Measurements from ENCODE around the gene CDH4. TPM values are rescaled to one million over a fixed set of nuclear protein-coding genes. Genes with fewer than 3 reads are reported as not detected.

CDH4 gene
- total RNA-seq, 1 experiment from 2014 or later = not detected

- Histone ChIP-seq H3K36me3 (ENCODE audit: control insufficient read depth, insufficient read depth, low read length) (no peaks in the 10 kb centered on the region), H3K4me3 (ENCODE audit: low read depth, low read length) (no peak overlapping the region), H3K4me1 (no peaks in the 10 kb centered on the region), H3K27me3 (replicated peaks; ENCODE audit: control insufficient read depth, insufficient read depth, low read length) (no peaks in the 10 kb centered on the region), H3K9me3 (peaks cover 36% of the 10 kb centered on the region)
- ChIA-PET CTCF (no interaction called here), POLR2A (no interaction called here)
- H3K9me3 Mint-ChIP-seq (ENCODE audit: unreplicated experiment) = peaks cover 9% of the 10 kb centered on the region
- no peak overlapping the region for H3K4me3 Mint-ChIP-seq (ENCODE audit: unreplicated experiment)
- no peak overlapping the region for H3K27ac Mint-ChIP-seq (ENCODE audit: unreplicated experiment)
- intact Hi-C loops (cut with micrococcal nuclease; ENCODE audit: unreplicated experiment) = no loop called here
- DNase-seq = no peak
- no TSS peak for BruUV-seq (replicated peaks)
- H3K4me1 Mint-ChIP-seq (ENCODE audit: low read depth, unreplicated experiment) = no peaks in the 10 kb centered on the region
- peaks cover 11% of the 10 kb centered on the region for H3K36me3 Mint-ChIP-seq (ENCODE audit: insufficient read depth, unreplicated experiment)
- H3K27me3 Mint-ChIP-seq (ENCODE audit: insufficient read depth, unreplicated experiment) = peaks cover 3% of the 10 kb centered on the region
- TF ChIP-seq CTCF (IDR thresholded peaks at IDR 0.05; ENCODE audit: insufficient read depth in 1 of 2, low read depth in 1 of 2, low read length in 1 of 2, severe bottlenecking in 1 of 2, unreplicated experiment in 1 of 2) = no peak
Measured at GRCh38 chr20:61288331-61288784, 36.3 kb downstream of the CDH4 start.

- POLR2A ChIA-PET = no interaction called here
- peaks cover 5% of the 10 kb centered on the region for H3K9me3 Mint-ChIP-seq (ENCODE audit: unreplicated experiment)
- Histone ChIP-seq H3K36me3 (ENCODE audit: control insufficient read depth, insufficient read depth, low read length) (no peaks in the 10 kb centered on the region), H3K4me1 (no peaks in the 10 kb centered on the region), H3K4me3 (ENCODE audit: low read depth, low read length) (no peak overlapping the region), H3K9me3 (peaks cover 36% of the 10 kb centered on the region), H3K27me3 (replicated peaks; ENCODE audit: control insufficient read depth, insufficient read depth, low read length) (no peaks in the 10 kb centered on the region)
- no peak overlapping the region for H3K27ac Mint-ChIP-seq (ENCODE audit: unreplicated experiment)
- CTCF ChIA-PET = no interaction called here
- intact Hi-C loops (cut with micrococcal nuclease; ENCODE audit: unreplicated experiment) = no loop called here
- H3K4me1 Mint-ChIP-seq (ENCODE audit: low read depth, unreplicated experiment) = no peaks in the 10 kb centered on the region
- DNase-seq = peak in 1 of 2 experiments; percentile 34
- peaks cover 8% of the 10 kb centered on the region for H3K36me3 Mint-ChIP-seq (ENCODE audit: insufficient read depth, unreplicated experiment)
- no peak overlapping the region for H3K4me3 Mint-ChIP-seq (ENCODE audit: unreplicated experiment)
- no TSS peak for BruUV-seq (replicated peaks)
- peaks cover 3% of the 10 kb centered on the region for H3K27me3 Mint-ChIP-seq (ENCODE audit: insufficient read depth, unreplicated experiment)
- no peak for TF ChIP-seq CTCF (IDR thresholded peaks at IDR 0.05; ENCODE audit: insufficient read depth in 1 of 2, low read depth in 1 of 2, low read length in 1 of 2, severe bottlenecking in 1 of 2, unreplicated experiment in 1 of 2)
Measured at GRCh38 chr20:61289166-61289565, 37.1 kb downstream of the CDH4 start.

- TF ChIP-seq CTCF (IDR thresholded peaks at IDR 0.05; ENCODE audit: insufficient read depth in 1 of 2, low read depth in 1 of 2, low read length in 1 of 2, severe bottlenecking in 1 of 2, unreplicated experiment in 1 of 2) = no peak
- Mint-ChIP-seq H3K4me3 (ENCODE audit: unreplicated experiment) (no peak overlapping the region), H3K27me3 (ENCODE audit: insufficient read depth, unreplicated experiment) (peaks cover 3% of the 10 kb centered on the region), H3K27ac (ENCODE audit: unreplicated experiment) (no peak overlapping the region), H3K4me1 (ENCODE audit: low read depth, unreplicated experiment) (no peaks in the 10 kb centered on the region), H3K9me3 (ENCODE audit: unreplicated experiment) (no peaks in the 10 kb centered on the region), H3K36me3 (ENCODE audit: insufficient read depth, unreplicated experiment) (peaks cover 5% of the 10 kb centered on the region)
- ChIA-PET CTCF (no interaction called here), POLR2A (no interaction called here)
- no peaks in the 10 kb centered on the region for H3K4me1 ChIP-seq
- DNase-seq = no peak
- H3K9me3 ChIP-seq = peaks cover 34% of the 10 kb centered on the region
- intact Hi-C loops (cut with micrococcal nuclease; ENCODE audit: unreplicated experiment) = no loop called here
- BruUV-seq (replicated peaks) = no TSS peak
- no peaks in the 10 kb centered on the region for H3K36me3 ChIP-seq (ENCODE audit: control insufficient read depth, insufficient read depth, low read length)
- H3K4me3 ChIP-seq (ENCODE audit: low read depth, low read length) = no peak overlapping the region
- H3K27me3 ChIP-seq (replicated peaks; ENCODE audit: control insufficient read depth, insufficient read depth, low read length) = no peaks in the 10 kb centered on the region
Measured at GRCh38 chr20:61290721-61291120, 38.7 kb downstream of the CDH4 start.
